Activated effector memory CD4-positive, alpha-beta T cell treated with anti-CD3 and anti-CD28 coated beads, Interleukin-2, amount 50 U/mL, for 16 hours (primary cell): ENCODE data around the gene CCDC6.
"Not testable (repeated sequence)": the region's sequence is repeated elsewhere in the genome, so short reads cannot be mapped to it uniquely, and the experiment has no call there.

Experiments used
- DNase-seq: peaks from one replicate; pipeline ENCODE4 v3.0.0-alpha.2; 2020

CCDC6 gene

GRCh38 chr10:59750155-59750945 is 156.0 kb downstream of the CCDC6 start:
- no peak for DNase-seq

- DNase-seq: no peak
Measured at GRCh38 chr10:59748834-59749233, 157.5 kb downstream of the CCDC6 start.

GRCh38 chr10:59745163-59745650 is 161.1 kb downstream of the CCDC6 start:
- no peak for DNase-seq

- DNase-seq: not testable (repeated sequence)
Measured at GRCh38 chr10:59744762-59745161, 161.6 kb downstream of the CCDC6 start.

- DNase-seq: not testable (repeated sequence)
Measured at GRCh38 chr10:59744156-59744555, 162.2 kb downstream of the CCDC6 start.

GRCh38 chr10:59741583-59741982 is 164.8 kb downstream of the CCDC6 start:
- DNase-seq: no peak

GRCh38 chr10:59741048-59741447 is 165.3 kb downstream of the CCDC6 start:
- no peak for DNase-seq
